ENCODE measurements around the gene BBLN.
"Not testable (repeated sequence)": the region's sequence is repeated elsewhere in the genome, so short reads cannot be mapped to it uniquely, and the experiment has no call there.

BBLN gene

DNA sequence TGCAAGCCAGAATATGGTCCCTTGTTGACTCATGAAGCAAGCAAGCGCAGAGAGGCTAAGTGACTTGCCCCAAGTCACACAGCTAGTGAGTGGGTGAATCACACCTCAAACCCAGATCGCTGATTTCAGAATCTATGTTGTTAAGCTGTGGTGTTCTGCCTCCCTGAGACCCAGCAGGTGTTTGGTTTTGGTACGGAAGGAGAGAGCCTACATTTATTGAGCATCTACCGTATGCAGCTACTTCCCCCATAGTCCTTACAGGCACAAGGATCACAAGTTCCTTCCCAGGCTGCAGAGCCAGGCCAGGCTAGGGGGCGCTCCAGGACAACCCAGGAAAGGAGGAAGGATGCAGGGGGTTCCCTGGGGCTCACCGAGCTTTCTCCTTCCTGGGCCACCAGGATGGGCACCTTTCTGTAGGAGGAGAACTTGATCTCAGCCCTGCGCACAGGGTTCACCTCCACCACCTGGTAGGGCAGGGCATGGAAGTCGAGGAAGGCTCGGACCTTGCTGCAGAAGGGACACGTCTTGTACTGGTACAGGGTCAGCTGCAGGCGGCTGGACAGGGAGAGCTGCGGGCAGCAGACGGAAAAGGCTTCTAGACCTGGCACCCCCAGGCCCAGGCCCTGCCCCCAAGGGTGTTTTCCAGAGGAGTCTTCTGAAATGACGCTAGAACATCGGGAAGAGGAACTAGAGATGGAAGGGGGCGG, 35.0 kb upstream of the BBLN start:
- peak; percentile 78 to 91 (median 78) for DNase-seq

DNA sequence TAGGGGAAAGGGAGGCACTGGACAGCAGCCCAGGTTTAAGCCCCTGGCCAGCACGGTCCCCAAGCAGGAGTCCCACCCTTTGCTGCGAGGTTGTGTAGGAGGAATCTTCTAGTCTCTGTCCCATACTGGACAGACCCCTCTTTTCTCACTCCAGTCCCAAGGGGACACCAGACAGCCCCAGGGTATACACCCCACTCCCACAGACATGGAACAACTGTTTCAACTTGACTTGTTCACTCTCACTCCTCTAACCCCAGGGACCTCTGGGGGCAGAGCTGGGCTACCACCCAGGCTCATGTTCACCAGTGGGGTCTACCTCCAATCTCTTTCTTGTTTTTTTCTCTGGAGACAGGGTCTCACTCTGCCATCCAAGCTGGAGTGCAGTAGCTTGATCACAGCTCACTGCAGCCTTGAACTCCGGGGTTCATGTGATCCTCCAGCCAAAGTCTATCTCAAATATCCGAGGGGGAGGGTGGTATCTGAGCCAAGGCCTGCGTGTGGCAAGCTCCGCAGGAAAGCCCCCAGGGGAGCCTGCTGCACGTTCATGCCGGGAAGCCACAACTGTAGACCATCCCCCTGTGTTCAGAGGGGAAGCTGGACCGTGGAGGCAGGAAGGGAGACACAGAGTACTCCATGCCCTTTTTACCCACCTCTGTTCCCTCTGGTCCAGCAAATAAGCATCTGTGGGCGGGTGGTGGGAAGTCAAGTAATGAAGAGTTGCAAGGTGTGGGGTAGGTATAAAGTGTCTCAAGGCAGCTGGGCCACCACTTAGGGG, 34.3 kb upstream of the BBLN start:
- DNase-seq = peak in 1 of 3 donors; percentile 15

DNA sequence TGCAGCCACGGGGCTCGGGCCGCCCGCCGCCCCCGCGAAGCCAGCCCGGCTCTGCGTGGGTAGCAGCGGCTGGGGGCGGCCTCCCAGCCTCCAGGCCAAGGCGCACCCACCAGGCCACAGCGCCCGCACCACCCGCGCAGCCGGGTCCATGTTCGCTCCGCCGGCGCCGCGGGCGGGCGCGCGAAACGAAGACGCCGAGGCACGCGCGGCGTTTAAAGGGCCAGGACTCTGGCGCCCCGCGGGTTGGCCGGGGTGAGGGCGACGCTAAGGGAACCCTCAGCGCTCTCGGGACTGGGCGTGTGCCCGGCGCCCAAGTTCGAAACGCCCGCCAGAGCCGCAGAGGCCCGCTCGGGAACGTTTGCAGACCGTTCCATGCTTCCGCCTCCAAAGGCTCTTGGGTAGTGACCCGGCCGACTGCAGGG, 32.5 kb upstream of the BBLN start, which contains the start of gene PTGES2:
TSS of gene PTGES2 (minus strand) at position 162 of the 422 bp plus-strand sequence. CDS start at position 150, 12 bp downstream.
- DNase-seq = peak; percentile 91 to 97 (median 96)

DNA sequence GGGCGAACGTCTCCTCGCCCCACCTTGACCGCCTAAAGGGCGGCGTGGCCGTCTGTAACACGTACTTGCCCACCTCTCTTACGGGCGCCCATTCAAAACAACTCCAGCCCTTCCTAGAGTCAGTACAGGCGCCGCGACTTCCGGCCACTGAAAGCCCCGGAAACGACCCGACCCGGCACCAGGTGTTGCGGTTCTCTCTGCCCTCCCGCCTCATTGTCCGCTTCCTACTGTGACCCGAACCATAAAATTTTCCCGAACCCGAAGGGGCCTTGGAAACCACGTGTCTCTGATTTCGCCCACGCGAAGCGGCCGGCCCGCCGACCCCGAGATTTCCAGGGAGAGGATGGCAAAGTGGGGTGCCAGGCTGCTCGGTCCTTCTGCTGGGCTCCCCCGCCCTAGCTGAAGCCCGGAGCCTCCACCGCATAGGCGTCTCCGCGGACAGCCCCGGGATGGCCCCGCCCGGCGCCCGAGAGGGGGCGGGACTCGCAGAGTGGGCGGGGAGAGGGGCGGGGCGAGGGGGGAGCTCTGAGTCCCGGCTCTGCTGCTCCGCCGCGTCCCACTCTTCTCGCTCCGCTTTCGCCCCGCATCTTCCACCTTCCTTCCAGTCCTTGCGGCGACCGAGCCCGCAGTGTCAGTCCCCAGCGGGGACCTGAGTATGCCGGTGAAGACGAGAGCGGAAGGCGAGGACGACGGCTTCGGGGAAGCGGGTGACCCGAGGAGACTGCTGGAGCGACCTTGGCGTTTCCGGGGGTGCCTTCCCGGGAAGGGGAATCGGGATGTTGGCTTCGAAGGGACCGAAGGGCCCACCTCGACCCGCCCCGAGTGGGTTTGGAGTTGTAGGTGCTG, 31.9 kb upstream of the BBLN start:
- peak; percentile 88 to 96 (median 90) for DNase-seq

DNA sequence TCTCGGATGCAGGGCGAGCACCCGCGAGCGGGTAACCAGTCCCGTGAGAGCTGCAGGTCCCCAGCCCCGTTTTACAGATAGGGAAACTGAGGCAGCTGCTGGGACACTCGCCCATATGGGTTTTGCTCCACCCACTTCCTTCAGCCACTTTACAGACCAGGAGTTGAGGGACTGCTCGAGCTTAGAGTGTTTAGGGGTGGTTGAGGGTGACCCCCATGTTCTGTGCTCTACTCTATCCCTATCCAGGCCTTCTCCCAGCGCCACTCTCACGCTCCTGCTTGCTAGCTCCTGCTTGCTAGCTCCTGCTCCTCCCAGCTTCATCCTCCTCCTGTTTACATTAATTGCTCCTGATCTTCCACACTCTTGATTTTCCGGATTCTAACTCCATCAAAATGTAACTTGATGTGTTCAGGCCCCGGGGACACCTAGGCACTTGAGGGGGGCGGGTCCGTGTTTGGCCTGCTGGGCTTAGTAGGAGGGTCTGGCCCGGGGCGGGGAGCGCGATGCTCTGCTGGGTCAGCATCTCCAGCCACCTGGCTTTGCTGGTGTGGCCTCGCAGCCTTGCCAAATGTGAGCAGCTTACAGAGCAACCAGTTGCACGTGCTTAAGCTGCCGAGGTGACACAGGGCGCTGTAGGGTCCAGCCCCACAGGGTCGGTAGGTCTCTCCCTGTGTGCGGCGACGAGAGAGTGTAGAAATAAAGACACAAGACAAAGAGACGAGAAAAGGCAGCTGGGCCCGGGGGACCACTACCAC, 31.1 kb upstream of the BBLN start:
- DNase-seq = no peak

DNA sequence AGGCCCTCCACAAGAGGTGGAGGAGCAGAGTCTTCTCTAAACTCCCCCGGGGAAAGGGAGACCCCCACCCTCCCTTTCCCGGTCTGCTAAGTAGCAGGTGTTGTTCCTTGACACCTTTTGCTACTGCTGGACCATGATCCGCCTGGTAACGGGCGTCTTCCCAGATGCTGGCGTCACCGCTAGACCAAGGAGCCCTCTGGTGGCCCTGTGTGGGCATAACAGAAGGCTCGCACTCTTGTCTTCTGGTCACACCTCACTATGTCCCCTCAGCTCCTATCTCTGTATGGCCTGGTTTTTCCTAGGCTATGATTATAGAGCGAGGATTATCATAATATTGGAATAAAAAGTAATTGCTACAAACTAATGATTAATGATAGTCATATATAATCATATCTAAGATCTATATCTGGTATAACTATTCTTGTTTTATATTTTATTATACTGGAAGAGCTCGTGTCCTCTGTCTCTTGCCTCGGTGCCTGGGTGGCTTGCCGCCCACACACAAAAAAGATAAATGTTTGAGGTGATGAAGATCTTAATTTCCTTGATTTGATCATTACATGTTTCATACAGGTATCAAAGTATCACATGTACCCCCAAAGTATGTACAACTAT, 30.0 kb upstream of the BBLN start:
- not testable (repeated sequence) for DNase-seq

DNA sequence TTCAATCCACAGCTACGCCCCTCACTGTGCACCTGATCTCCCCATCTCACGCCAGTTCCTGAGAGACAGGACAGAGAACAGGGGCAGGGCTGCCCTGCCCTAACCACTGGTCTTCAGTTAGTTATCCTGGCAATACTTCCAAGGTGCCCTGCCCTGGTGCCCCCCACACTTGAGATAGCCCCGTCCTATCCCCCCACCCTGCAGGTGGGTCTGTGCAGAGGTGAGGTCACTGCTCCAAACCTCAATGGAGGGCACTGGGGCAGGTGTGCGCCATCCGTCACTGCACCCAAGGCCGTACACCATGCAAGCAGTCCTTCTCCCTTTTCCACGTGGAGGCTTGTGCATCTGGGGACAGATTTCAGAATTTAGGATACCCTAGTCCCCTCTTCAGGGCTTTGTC, 29.4 kb upstream of the BBLN start:
- not testable (repeated sequence) for DNase-seq

DNA sequence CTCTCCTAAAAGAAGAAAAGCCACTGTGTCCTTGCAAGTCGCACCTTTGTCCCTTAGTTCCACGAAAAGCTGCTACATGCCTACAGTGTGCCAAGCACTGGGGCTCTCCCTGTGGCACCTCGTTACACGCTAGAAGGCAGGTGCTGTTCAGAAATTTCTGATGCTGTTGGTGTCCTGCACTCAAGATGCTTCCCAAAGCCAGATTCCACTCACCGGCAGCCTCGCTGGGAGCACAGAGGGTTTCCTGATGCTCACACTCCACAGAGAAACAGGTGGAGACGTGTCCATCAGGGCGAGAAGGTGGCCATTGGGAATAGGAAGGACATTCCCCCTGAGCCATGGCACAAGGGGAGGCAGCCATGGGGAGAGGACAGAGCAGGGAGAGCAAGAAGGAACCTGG, 28.7 kb upstream of the BBLN start:
- not testable (repeated sequence) for DNase-seq

DNA sequence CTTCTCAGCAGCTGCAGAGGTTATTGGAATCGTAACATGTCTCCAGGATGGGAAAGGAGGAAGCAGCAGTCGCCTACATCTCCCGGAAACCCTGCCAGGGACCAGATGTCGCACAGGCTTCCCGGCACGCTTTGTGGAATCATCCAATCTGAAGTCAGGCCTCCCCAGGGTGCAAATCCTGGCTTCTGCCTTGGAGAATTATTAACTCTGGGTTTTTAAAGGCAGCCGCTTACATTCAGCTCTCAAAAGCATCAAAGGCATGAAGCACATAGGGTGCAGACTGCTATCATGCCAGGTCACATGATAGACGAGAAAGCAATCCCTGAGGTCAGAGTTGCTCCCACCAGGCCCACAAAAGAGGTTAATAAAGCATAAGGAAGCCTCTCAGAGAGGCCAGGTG, 27.9 kb upstream of the BBLN start:
- not testable (repeated sequence) for DNase-seq

DNA sequence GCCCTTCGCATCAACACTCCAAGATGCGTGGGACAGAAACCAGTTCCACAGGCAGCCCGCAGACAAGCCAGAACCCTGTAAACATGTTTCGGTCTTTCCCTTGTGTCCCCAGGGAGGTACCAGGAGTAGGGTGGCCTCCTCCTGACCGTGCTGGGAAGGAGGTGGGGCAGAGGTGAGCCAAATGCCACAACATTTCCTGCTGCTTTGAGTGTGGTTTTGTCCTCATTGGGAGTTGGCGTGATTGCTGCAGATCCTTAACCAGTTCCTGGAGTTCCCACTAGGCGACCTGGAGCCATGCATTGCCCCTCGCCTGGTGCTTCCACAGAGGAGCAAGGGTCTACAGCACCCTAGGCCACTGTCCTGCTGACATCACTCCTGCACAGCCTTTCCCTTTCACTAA, 24.5 kb upstream of the BBLN start:
- not testable (repeated sequence) for DNase-seq

DNA sequence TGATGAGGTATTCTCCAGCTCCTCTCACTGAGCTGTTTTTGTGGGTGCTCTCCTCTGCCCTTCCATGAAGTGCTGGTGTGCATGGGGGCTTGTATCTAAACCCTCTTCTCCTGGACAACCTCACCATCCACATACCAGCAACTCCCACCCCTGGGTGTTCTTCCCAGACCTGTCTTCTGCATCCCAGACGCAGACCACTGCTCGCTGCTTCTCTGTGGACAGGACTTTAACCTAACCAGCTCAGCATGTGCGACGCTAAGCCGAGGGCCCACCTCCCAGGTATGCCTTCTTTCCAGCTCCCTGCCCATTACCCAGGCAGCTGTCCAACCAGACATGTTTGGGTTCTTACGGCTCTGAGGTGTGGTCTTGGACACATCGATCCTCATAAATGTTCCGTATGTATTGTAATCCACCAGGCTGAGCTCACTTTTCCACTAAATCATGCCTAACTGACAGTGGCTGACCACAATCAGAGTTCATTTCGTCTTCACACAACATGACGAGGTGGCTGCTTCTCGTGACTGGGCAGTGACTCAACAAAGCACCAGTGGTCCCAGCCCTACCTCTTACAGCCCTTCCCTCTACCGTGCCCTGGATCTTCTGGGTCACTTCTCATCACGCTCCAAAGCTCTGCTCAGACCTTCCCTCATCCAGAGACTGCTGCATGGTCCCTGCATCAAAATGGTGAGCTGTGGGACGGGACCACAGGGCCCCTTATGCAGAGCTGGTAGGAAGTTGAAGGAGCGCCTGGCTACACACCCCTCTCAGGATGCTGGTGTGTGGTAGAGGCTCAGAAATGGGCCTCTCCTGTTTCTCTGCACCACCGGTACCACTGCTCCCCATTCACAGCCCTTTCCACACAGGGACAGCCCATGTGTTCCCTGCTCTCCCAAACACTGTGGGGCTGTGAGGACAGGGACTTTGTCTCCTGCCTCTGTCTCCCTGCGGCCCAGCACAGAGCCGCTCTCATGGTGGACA, 23.0 kb upstream of the BBLN start:
- DNase-seq = peak in 2 of 3 donors; percentile 15 to 27

DNA sequence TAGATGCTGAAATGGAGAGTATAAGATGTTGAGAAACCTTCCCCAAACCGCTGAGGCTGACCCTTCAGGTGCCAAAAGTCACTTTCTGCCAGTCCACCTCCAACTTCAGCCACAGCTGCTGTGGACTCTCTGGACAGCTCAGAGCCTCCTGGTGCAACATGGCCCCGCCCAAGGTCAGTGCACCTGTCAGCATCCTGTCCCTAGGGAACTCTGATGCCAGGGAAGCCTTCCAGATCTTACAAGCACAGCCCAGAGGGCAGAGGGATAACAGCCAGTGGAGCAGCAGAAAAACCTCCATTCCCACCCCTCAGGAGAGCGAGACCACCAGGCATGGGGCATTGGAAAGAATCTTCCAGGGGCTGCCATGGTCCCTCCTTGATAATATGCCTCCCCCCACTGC, 22.1 kb upstream of the BBLN start:
- no peak for DNase-seq

DNA sequence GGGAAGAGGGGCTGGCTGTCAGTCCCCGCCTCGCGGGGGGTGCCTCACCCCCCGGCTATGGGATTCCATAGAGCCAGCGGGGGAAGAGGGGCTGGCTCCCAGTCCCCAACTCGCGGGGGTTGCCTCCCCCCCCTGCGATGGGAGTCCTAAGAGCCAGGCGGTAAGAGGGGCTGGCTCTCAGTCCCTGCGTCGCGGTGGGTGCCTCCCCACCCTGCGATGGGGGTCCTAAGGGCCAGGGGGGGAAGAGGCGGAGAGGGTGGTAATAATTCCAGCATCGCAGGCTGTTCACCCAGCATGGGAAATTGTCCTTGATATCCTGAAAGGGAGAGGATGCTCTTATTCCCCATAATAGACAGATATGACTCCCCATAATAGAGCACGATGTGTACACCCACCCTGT, 20.4 kb upstream of the BBLN start:
- no peak for DNase-seq

DNA sequence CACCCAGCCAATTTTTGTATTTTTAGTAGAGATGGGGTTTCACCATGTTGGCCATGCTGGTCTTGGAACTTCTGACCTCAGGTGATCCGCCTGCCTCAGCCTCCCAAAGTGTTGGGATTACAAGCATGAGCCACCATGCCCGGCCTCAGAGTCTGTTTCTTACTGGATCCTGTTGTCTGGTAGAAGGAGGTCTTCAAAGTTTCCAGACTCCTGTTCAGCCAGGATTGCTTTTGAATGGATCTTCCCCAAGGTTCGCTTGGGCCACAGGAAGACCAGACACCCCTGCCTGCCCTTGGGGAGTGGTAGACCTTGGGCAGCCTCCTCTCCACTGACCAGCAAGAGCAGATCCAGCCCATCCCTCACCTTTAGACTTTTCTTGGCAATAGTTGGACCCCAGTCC, 18.5 kb upstream of the BBLN start:
- no peak for DNase-seq

DNA sequence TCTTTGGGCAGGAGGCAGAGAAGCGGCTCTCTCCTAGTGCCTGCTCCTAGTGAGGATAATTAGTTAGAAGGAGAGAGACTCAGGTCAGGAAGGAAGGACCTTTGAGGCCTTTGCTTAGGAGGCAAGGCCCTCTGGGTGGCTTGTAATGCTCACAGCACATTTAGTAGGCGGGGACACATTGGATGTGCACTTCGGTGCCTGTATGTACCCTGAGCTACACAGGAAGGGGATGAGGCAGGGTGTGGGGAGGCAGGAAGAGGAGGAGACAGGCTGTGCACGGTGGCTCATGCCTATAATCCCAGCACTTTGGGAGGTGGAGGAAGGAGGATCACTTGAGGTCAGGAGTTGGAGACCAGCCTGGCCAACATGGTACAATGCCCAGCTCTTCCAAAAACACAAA, 18.0 kb upstream of the BBLN start:
- DNase-seq = no peak

DNA sequence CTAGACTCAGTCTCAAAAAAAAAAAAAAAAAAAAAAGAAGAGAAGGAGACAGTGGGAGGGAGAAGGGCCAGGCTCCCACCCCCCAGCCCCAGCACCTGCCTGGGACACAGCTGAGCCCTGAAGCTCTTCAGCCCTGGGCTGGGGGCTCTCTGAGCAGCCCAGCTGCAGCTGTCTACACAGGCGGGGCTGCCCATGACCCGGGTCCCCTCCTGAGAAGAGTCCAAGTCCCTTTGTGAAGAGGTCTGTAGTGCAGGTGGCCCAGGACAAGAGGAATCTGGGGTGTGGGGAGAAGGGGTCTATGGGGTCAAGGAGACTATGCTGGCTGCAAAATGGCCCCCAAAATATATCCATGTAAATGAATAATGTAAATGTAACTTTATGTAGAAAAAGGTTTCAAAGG, 17.5 kb upstream of the BBLN start:
- no peak for DNase-seq

DNA sequence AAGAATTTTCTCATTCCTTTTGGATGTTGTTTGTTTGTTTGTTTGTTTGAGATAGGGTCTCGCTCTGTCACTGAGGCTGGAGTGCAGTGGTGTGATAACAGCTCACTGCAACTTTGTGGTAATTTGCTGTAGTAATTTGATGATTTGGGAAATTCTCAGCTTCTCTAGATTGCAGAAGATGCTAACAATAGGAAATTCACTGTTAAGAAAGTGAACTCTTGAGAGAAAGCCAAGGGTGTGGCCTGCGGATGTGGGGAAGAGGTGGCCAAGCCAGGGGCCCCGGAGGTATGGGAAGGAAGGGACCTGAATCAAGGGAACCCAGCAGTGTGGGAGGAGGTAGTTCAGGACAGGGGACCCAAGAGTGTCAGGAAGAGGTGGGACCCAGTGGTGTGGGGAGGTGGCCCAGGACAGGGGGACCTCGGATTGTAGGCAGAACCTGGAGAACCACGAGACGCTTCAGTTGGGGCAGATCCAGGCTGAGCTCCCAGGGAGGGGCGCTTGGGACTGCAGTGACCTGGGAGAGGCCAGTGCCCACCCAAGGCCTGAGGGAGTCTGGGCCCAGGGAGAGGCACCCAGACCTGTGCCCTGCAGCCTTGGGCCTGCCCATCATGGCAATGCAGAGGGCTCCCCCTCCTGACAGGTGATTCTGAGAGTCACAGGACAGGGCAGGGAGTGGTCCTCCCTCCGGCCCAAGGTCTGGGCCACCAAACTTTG, 16.4 kb upstream of the BBLN start:
- DNase-seq = no peak

DNA sequence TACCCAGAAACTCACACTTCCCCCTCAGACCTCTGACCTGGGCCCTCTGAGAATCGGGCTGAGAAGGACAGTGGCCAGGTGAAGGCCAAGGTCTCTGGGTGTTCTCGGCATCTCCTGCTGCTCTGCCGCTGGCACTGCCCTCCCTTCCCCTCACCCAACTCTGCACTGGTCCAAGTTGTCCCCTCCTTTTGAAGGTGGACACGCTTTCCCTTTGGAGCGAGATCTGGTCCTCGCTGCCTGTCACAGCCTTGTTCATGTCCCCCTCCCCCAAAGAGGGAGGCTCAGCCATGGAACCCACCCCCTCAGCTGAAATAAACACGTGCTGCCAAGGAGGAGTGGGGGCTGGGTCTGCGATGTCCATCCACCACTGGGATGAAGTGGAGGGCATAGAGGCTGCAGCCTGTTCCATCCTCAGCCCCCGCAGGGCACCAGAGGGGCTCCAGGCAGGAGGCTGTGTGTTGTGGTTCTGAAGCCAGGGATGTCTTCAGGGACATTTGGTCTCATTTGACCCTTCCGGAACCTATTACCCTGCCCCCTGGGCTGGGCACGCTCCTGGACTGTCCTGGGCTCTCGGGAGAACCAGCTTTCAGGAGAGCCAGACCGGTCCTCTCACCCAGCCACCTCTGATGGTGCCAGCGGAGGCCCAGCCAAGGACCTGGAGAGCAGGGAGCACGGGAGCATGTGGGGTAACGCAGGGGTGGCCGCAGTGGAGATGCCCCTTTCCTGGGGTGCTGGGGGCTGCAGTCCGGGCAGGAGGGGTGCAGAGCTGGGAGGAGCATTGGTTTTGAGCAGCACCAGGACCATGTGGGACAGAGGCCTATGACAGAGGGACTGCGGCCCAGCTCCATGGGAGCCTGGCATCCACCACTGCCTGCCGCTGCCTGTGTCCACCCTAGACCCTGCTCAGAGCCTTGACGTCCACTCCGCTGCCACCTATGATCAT, 15.6 kb upstream of the BBLN start:
- no peak for DNase-seq

DNA sequence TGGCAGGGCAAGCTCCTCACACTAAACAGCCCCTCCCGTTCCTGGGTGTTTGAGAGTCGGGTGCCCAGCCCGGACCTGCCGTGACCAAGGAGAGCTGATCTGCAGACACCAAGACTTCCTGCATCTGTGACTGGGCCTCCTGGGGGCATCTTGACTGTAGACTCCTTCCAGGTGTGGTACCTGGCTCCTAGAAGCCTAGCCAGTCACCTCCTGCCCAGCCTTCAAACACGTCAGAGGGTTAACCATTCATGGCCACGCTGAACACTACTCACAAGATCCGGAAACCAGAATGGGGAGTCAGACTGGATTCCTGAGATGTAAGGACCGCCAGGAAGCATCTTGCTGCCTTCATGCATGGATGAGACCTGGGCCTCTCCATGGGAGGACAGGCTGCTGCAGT, 14.5 kb upstream of the BBLN start:
- no peak for DNase-seq

Measured in suppressor macrophage treated with lipopolysaccharide for 1 hour (primary cell).